Fibroblast of skin of abdomen (primary cell): Measurements from ENCODE around the gene SCN1A.

Source experiments
- DNase-seq: peaks from one replicate; pipeline ENCODE4 v3.0.0-alpha.2; 2013

SCN1A gene

GRCh38 chr2:165969227-165969626 lies 158.6 kb downstream of the SCN1A start:
- no peak for DNase-seq

- no peak for DNase-seq
These were observed 160.1 kb downstream of the SCN1A start for GRCh38 chr2:165967746-165968145.

- DNase-seq: no peak
These were observed 166.0 kb downstream of the SCN1A start for GRCh38 chr2:165961818-165962217.

GRCh38 chr2:165959371-165959770 lies 168.4 kb downstream of the SCN1A start:
- DNase-seq: no peak

GRCh38 chr2:165958313-165958960 lies 169.4 kb downstream of the SCN1A start:
- no peak for DNase-seq

GRCh38 chr2:165957030-165957675 lies 170.7 kb downstream of the SCN1A start:
- no peak for DNase-seq

- DNase-seq: peak; percentile 95
These were observed 173.9 kb downstream of the SCN1A start, which contains the start of gene TTC21B for GRCh38 chr2:165953655-165954606. Gene TTC21B, minus strand, starts transcription at chr2:165953776. Its CDS starts 71 bp downstream, at chr2:165953705.

GRCh38 chr2:165953306-165953654 lies 174.5 kb downstream of the SCN1A start:
- no peak for DNase-seq

- no peak for DNase-seq
These were observed 175.0 kb downstream of the SCN1A start for GRCh38 chr2:165952741-165953211.

GRCh38 chr2:165952085-165952484 lies 175.7 kb downstream of the SCN1A start:
- no peak for DNase-seq

- DNase-seq: no peak
These were observed 177.4 kb downstream of the SCN1A start for GRCh38 chr2:165950438-165950837.

- DNase-seq: no peak
These were observed 186.0 kb downstream of the SCN1A start for GRCh38 chr2:165941827-165942226.

- no peak for DNase-seq
These were observed 189.6 kb downstream of the SCN1A start for GRCh38 chr2:165938237-165938636.
